Psoas muscle (tissue), 8 donors: Measurements from ENCODE around the gene PLCZ1. TPM values are rescaled to one million over a fixed set of nuclear protein-coding genes. Genes with fewer than 3 reads are reported as not detected.
A peak's percentile ranks its signal among the peaks of the same experiment; 100 is the strongest.
"Not testable (repeated sequence)": the region's sequence is repeated elsewhere in the genome, so short reads cannot be mapped to it uniquely, and the experiment has no call there.

Source experiments
- ATAC-seq, 4 donors: fragments of 200-7000 bp; cut with Tn5 transposase; one replicate each; pipeline ENCODE4 v1.9.1; 2020; ENCODE audit warnings: moderate library complexity in 3 of 4, mild to moderate bottlenecking in 2 of 4
- DNase-seq, 2 donors: peaks; one replicate each; pipeline ENCODE4 v3.0.0-alpha.2; 2020
- H3K27ac ChIP-seq: fragments of 200-600 bp; one replicate; pipeline ENCODE4 v1.8.0; 2022
- H3K27me3 ChIP-seq, 3 donors: fragments of 200-600 bp in 1 of 3; one replicate each; pipeline versions ENCODE4 v1.6.1 to v1.8.0; 2013 to 2022; ENCODE audit warnings: low read length in 2 of 3, mild to moderate bottlenecking in 2 of 3, moderate library complexity in 1 of 3; ENCODE audit not compliant: insufficient read depth in 3 of 3
- H3K36me3 ChIP-seq, 2 donors: fragments of 200-600 bp in 1 of 2; one replicate each; pipeline versions ENCODE4 v1.6.1 to v1.8.0; 2013 to 2022; ENCODE audit warnings: low read depth in 1 of 2, mild to moderate bottlenecking in 1 of 2, moderate library complexity in 1 of 2; ENCODE audit not compliant: insufficient read depth in 1 of 2
- H3K4me1 ChIP-seq: fragments of 200-600 bp; one replicate; pipeline ENCODE4 v1.8.0; 2022
- H3K4me3 ChIP-seq: fragments of 200-600 bp; one replicate; pipeline ENCODE4 v1.8.0; 2022; ENCODE audit warnings: mild to moderate bottlenecking
- H3K9me3 ChIP-seq: fragments of 200-600 bp; one replicate; pipeline ENCODE4 v1.8.0; 2022
- WGBS, 3 donors: extraction: QIAGEN DNeasy Blood & Tissue Kit; methylation state at CpG; one replicate each; pipeline versions ENCODE4 v1.1.6 to v1.1.7; 2013; 5-methylcytosine and 5-hydroxymethylcytosine counted together
- intact Hi-C, 2 donors: fragments of 100-400 bp; cut with DNase I; formaldehyde crosslinking; loops; one replicate each; pipeline versions ENCODE4 v1.11.0 to v1.14.2; 2022
- polyA plus RNA-seq, 3 donors: library from polyadenylated mRNA; stranded (reverse); fragments of 200-250 nt; gene quantifications; one replicate each; pipeline ENCODE4 v1.2.3, GENCODE V29; 2013
- total RNA-seq, 4 donors: library from RNA; stranded (reverse); fragmentation: NEBNext Ultra II Directional in 2 of 4; extraction: Animal tissue kit (Norgen Biotek cat#: 25700) in 2 of 4; gene quantifications; one replicate each; pipeline versions ENCODE4 v1.2.1 to v1.2.4, GENCODE V29; 2021 to 2023
- TF ChIP-seq, protein P1 (sequence below): fragments of 200-600 bp; IDR thresholded peaks from one replicate; pipeline ENCODE4 v1.8.0; 2022; ENCODE audit warnings: antibody characterized with exemption
- donor health status: healthy with polysubstance abuse.
- donor health status: DM: no; HTN: no; CAD: no; lungs with moderate emphysema.
- donor health status: Bipolar disorder and iron deficiency.
- donor health status: healthy.
- donor health status: DM: yes; HTN: yes; CAD: no.
- donor health status: DM: no; HTN: no; CAD: no.
- donor health status: DM: no; HTN: no; CAD: no.
- donor health status: DM: yes; HTN: yes; CAD: no.

The PLCZ1 gene
- total and polyA plus RNA-seq, 7 donors = not detected

DNA sequence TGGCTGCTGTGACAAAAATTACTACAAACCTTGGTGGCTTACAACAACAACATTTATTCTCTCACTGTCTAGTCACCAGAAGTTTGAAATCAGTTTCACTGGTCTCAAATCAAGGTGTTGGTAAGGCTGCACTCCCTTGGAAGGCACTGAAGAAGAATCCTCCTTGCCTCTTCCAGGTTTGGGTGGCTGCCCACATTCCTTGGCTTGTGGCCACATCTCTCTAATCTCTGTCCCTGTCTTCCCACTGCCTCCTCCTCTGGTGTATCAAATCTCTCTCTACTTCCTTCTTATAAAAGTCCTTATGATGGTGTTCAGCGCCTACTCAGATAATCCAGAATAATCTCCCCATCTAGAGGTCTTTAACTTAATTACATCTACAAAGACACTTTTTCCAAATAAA, 31.0 kb downstream of the PLCZ1 start:
- Histone ChIP-seq H3K4me3 (no peak overlapping the region), H3K4me1 (no peaks in the 10 kb centered on the region), H3K9me3 (no peaks in the 10 kb centered on the region), H3K36me3 (no peaks in the 10 kb centered on the region), H3K27me3 (no peaks in the 10 kb centered on the region), H3K27ac (no peak overlapping the region)
- intact Hi-C loops = no loop called here
- ATAC-seq = no peak
- TF ChIP-seq, protein P1, sequence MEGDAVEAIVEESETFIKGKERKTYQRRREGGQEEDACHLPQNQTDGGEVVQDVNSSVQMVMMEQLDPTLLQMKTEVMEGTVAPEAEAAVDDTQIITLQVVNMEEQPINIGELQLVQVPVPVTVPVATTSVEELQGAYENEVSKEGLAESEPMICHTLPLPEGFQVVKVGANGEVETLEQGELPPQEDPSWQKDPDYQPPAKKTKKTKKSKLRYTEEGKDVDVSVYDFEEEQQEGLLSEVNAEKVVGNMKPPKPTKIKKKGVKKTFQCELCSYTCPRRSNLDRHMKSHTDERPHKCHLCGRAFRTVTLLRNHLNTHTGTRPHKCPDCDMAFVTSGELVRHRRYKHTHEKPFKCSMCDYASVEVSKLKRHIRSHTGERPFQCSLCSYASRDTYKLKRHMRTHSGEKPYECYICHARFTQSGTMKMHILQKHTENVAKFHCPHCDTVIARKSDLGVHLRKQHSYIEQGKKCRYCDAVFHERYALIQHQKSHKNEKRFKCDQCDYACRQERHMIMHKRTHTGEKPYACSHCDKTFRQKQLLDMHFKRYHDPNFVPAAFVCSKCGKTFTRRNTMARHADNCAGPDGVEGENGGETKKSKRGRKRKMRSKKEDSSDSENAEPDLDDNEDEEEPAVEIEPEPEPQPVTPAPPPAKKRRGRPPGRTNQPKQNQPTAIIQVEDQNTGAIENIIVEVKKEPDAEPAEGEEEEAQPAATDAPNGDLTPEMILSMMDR = no peak
- 82 to 88% (median 86%) methylated on average over 1 of the region's 1 CpG for WGBS, 3 donors
- peak in 1 of 2 donors; percentile 23 for DNase-seq

DNA sequence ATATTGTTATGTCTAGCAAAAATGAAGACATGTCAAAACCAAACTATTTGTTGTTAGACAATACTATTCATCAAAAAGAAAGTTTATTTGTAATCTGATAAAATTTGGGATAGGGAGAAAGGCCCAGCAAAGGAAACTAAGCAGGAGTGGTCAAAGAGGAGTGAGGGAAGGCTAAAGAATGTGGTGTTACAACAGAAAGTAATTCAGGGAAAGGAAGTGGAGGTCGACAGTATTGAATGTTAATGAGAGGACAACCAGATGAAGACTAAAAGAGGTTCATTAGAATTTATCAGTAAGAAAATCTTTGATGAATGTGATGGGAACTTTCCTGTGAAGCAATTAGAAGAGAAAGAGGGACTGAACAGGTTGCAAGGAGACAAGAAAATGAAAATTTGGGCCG, 33.9 kb downstream of the PLCZ1 start:
- TF ChIP-seq, protein P1 = no peak
- H3K4me1 ChIP-seq = no peaks in the 10 kb centered on the region
- WGBS, 3 donors = 72 to 79% (median 72%) methylated on average over 2 of the region's 2 CpGs
- no peak overlapping the region for H3K4me3 ChIP-seq
- intact Hi-C loops = no loop called here
- H3K27me3 ChIP-seq = no peaks in the 10 kb centered on the region
- no peak for ATAC-seq
- H3K9me3 ChIP-seq = no peaks in the 10 kb centered on the region
- no peak for DNase-seq
- H3K36me3 ChIP-seq = no peaks in the 10 kb centered on the region
- no peak overlapping the region for H3K27ac ChIP-seq

DNA sequence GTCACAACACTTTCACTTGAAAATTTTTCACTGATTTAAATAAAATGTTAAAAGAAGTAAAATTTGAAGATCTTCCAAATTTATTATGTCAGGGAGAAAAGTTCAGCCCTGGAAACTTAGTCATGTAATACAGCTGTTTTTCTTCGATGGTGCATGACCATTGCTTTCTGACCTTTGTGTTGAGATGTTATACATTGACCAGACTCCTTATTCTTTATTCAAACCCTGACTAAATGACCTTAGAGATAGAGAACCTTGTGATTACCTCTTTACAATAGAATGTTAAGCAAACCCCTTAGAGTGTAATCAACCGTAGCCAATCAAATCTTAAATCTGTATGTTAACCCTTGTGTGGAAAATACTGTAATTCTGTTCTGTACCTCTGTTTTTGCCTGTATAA, 34.5 kb downstream of the PLCZ1 start:
- Histone ChIP-seq H3K4me1 (no peaks in the 10 kb centered on the region), H3K9me3 (no peaks in the 10 kb centered on the region), H3K27me3 (no peaks in the 10 kb centered on the region), H3K36me3 (no peaks in the 10 kb centered on the region), H3K4me3 (no peak overlapping the region), H3K27ac (no peak overlapping the region)
- WGBS, 3 donors = 33 to 37% (median 34%) methylated on average over 2 of the region's 2 CpGs
- DNase-seq (no peak), ATAC-seq (no peak)
- intact Hi-C loops = no loop called here
- TF ChIP-seq, protein P1 = no peak

DNA sequence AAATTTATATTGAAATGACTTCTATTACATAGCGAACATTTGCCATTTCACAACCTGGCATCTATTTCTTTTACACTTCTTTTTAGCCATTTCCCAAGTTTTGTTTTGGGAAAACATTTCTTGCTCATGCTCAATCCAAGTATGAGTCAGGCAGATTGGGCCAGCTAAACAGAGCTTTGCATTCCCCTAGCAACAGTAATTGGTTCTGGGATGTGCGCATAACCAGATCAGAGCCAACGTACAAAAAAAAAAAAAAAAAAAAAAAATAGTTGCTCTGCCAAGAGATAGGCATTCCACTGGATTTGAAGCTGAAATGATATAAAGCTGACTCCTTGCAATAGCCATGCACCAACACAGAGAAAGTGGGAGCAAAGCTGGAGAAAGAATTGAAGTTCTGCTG, 37.5 kb downstream of the PLCZ1 start:
- Histone ChIP-seq H3K27ac (no peak overlapping the region), H3K4me3 (no peak overlapping the region), H3K36me3 (no peaks in the 10 kb centered on the region), H3K27me3 (no peaks in the 10 kb centered on the region), H3K9me3 (no peaks in the 10 kb centered on the region), H3K4me1 (no peaks in the 10 kb centered on the region)
- TF ChIP-seq, protein P1 = no peak
- ATAC-seq (peak in 1 of 4 donors; percentile 44), DNase-seq (no peak)
- intact Hi-C loops = no loop called here
- WGBS, 3 donors = 24 to 38% (median 33%) methylated on average over 3 of the region's 3 CpGs

DNA sequence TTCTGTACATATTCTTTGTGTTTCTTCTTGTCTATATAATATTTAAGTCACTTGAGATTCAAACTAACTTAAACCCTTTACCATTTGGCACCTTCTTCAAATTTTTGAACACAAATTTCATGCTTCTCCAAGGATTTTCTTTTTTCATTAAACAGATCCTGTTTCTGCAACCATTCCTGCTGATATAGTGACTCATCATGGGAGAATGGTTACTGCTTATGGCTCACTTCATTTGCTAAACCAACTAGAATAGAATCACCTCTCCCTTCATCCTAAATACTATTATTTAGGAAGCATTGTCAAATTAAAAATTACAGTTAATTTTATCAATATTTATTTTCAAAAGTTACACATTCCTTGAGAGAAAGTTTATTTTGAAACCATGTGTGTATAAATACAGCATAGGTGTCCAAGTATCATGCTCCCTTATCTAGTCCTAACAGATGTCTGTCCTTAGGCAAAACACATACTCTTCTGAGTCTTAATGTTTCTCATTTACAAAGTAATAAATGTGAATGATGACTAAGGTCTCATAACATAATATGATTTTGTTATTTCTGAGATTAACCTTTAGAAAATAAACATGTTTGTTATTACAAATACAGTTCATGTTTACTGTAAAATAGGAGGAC, 40.7 kb downstream of the PLCZ1 start:
- Histone ChIP-seq H3K9me3 (no peaks in the 10 kb centered on the region), H3K4me3 (no peak overlapping the region), H3K27ac (no peak overlapping the region), H3K36me3 (no peaks in the 10 kb centered on the region), H3K27me3 (no peaks in the 10 kb centered on the region), H3K4me1 (no peaks in the 10 kb centered on the region)
- intact Hi-C loops = no loop called here
- no peak for DNase-seq
- ATAC-seq = no peak
- TF ChIP-seq, protein P1 = no peak

DNA sequence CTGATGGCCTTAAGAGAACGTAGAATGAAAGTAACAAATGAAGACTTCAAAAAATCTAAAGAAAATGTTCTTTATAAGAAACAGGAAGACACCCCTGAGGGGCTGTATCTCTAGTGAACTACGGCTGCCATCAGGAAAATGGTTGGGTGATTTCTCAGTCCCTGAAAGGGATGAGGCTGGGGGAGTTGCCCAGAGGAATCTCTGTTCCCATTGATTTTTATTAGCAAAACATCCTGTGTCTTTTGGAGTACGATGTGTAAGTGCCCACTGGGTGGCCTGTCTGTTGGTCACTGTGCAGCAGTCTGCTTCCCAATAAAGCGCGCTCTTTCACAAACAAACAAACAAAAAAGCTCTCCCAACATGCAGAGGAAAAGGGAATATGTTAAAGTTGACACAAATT, 43.8 kb downstream of the PLCZ1 start:
- not testable (repeated sequence) for DNase-seq

More for the DNA sequence above, 43.8 kb downstream of the PLCZ1 start:
- H3K27ac ChIP-seq, intact Hi-C loops, H3K27me3 ChIP-seq, ATAC-seq, H3K4me3 ChIP-seq, H3K9me3 ChIP-seq, H3K36me3 ChIP-seq, H3K4me1 ChIP-seq: not testable (repeated sequence)
- WGBS, 3 donors = 80 to 83% (median 80%) methylated on average over 5 of the region's 5 CpGs
